H1 (cell line): ENCODE data around the gene SLC35D3. TPM values are rescaled to one million over a fixed set of nuclear protein-coding genes. Genes with fewer than 3 reads are reported as not detected.

Experiments
- CTCF ChIA-PET: fragments of 300-600 bp; sonication (Branson Sonifier 250); formaldehyde crosslinking; loops from one replicate; lab custom pipeline; 2021; ENCODE audit not compliant: partially characterized antibody; lab: Charles Lee
- POLR2A ChIA-PET: fragments of 300-600 bp; sonication (Branson Sonifier 250); formaldehyde crosslinking; loops from one replicate; lab custom pipeline; 2021; ENCODE audit warnings: inconsistent platforms; ENCODE audit not compliant: partially characterized antibody; lab: Charles Lee
- DNase-seq, 2 experiments: peaks; one replicate each; pipeline versions ENCODE4 v3.0.0 to v3.0.0-alpha.2; 2010 to 2022; ENCODE audit warnings: low spot score in 2 of 2, low read depth in 1 of 2, mixed read lengths in 1 of 2
- FAIRE-seq: peaks from 2 replicates; lab custom pipeline; 2011; peaks lifted over from hg19 to GRCh38; lab: Jason Lieb, UNC
- H2AFZ ChIP-seq: 2 replicates; pipeline ENCODE4 v1.8.1; 2012; ENCODE audit warnings: low read length, inconsistent platforms
- H2AK5ac ChIP-seq: 2 replicates; pipeline ENCODE4 v1.6.1; 2013; ENCODE audit warnings: low read depth, low read length
- H2BK120ac ChIP-seq: replicated peaks from 2 replicates; pipeline ENCODE3; 2013; ENCODE audit warnings: low read depth, low read length, inconsistent platforms
- H2BK12ac ChIP-seq: 2 replicates; pipeline ENCODE4 v1.6.1; 2013; ENCODE audit warnings: low read depth, low read length
- H2BK15ac ChIP-seq: 2 replicates; pipeline ENCODE4 v1.6.1; 2013; ENCODE audit warnings: low read length
- H2BK20ac ChIP-seq: 2 replicates; pipeline ENCODE4 v1.6.1; 2013; ENCODE audit warnings: low read length
- H2BK5ac ChIP-seq: 2 replicates; pipeline ENCODE4 v1.6.1; 2013; ENCODE audit warnings: low read depth, low read length
- H3K14ac ChIP-seq: 2 replicates; pipeline ENCODE4 v1.6.1; 2013; ENCODE audit warnings: inconsistent platforms; ENCODE audit not compliant: insufficient read length
- H3K18ac ChIP-seq: 2 replicates; pipeline ENCODE4 v1.6.1; 2013; ENCODE audit warnings: low read length; ENCODE audit errors: extremely low read depth
- H3K23ac ChIP-seq: 2 replicates; pipeline ENCODE4 v1.6.1; 2013; ENCODE audit warnings: inconsistent platforms; ENCODE audit not compliant: insufficient read length
- H3K23me2 ChIP-seq: 2 replicates; pipeline ENCODE4 v1.6.1; 2013; ENCODE audit warnings: low read depth, low read length
- H3K27ac ChIP-seq: 2 replicates; pipeline ENCODE4 v1.6.1; 2011; ENCODE audit warnings: low read depth, low read length, inconsistent platforms
- H3K27me3 ChIP-seq, 4 experiments: replicated peaks in 1 of 4; 1 replicate in 1 of 4; 2 replicates in 3 of 4; pipeline versions ENCODE4 v1.6.1 to v1.8.1; 2011 to 2013; ENCODE audit warnings: low read length in 3 of 4, mild to moderate bottlenecking in 3 of 4, inconsistent platforms in 2 of 4, mixed read lengths in 2 of 4, moderate library complexity in 1 of 4; ENCODE audit not compliant: control insufficient read depth in 3 of 4, insufficient read depth in 3 of 4; ENCODE audit errors: extremely low read depth in 1 of 4
- H3K36me3 ChIP-seq, 4 experiments: 2 replicates each; pipeline versions ENCODE4 v1.6.1 to v1.8.1; 2011 to 2013; ENCODE audit warnings: mild to moderate bottlenecking in 4 of 4, low read length in 3 of 4, moderate library complexity in 2 of 4, control low read depth in 1 of 4, inconsistent platforms in 1 of 4; ENCODE audit not compliant: insufficient read depth in 4 of 4, control insufficient read depth in 2 of 4
- H3K4ac ChIP-seq: replicated peaks from 2 replicates; pipeline ENCODE3; 2013; ENCODE audit warnings: low read length, low read depth, mixed read lengths, inconsistent platforms; ENCODE audit not compliant: insufficient read length
- H3K4me1 ChIP-seq, 4 experiments: replicated peaks in 1 of 4; 1 replicate in 1 of 4; 2 replicates in 3 of 4; pipeline versions ENCODE4 v1.6.1 to v1.8.1; 2011 to 2013; ENCODE audit warnings: low read length in 3 of 4, inconsistent platforms in 2 of 4, mixed read lengths in 1 of 4; ENCODE audit not compliant: insufficient read depth in 4 of 4, control insufficient read depth in 3 of 4
- H3K4me2 ChIP-seq, 2 experiments: 2 replicates each; pipeline versions ENCODE4 v1.6.1 to v1.8.1; 2011 to 2013; ENCODE audit warnings: low read depth in 2 of 2, low read length in 2 of 2, control low read depth in 1 of 2, inconsistent platforms in 1 of 2, mild to moderate bottlenecking in 1 of 2; ENCODE audit not compliant: insufficient read depth in 1 of 2
- H3K4me3 ChIP-seq, 4 experiments: fragments of 200-600, 300-600 bp in 1 of 4; sonication (generic), shearing (Covaris generic), sonication (Bioruptor Twin) in 1 of 4; 2 replicates each; pipeline versions ENCODE4 v1.5.1 to v1.8.1; 2011 to 2016; ENCODE audit warnings: low read length in 4 of 4, low read depth in 3 of 4, control low read depth in 2 of 4, inconsistent platforms in 2 of 4, mild to moderate bottlenecking in 2 of 4, mixed read lengths in 1 of 4, moderate library complexity in 1 of 4; ENCODE audit not compliant: insufficient read depth in 2 of 4; ENCODE audit errors: extremely low read depth in 1 of 4
- H3K56ac ChIP-seq: replicated peaks from 2 replicates; pipeline ENCODE3; 2013; ENCODE audit warnings: low read depth, mild to moderate bottlenecking, mixed read lengths, low read length, inconsistent platforms; ENCODE audit not compliant: insufficient read length
- H3K79me1 ChIP-seq: 2 replicates; pipeline ENCODE4 v1.6.1; 2013; ENCODE audit warnings: low read depth, low read length, control low read depth
- H3K79me2 ChIP-seq, 2 experiments: 2 replicates each; pipeline versions ENCODE4 v1.6.1 to v1.8.1; 2012 to 2013; ENCODE audit warnings: low read length in 2 of 2, mild to moderate bottlenecking in 2 of 2, inconsistent platforms in 1 of 2; ENCODE audit not compliant: insufficient read depth in 2 of 2, control insufficient read depth in 1 of 2
- H3K9ac ChIP-seq, 4 experiments: replicated peaks in 1 of 4; 1 replicate in 1 of 4; 2 replicates in 3 of 4; pipeline versions ENCODE4 v1.6.1 to v1.8.1; 2011 to 2013; ENCODE audit warnings: low read depth in 3 of 4, low read length in 3 of 4, control low read depth in 2 of 4, mild to moderate bottlenecking in 2 of 4, moderate library complexity in 2 of 4, inconsistent platforms in 1 of 4; ENCODE audit errors: extremely low read depth in 1 of 4
- H3K9me3 ChIP-seq, 2 experiments: 2 replicates each; pipeline versions ENCODE4 v1.6.1 to v1.8.1; 2012 to 2013; ENCODE audit warnings: mild to moderate bottlenecking in 2 of 2, moderate library complexity in 2 of 2, control low read depth in 1 of 2, inconsistent platforms in 1 of 2, low read depth in 1 of 2, low read length in 1 of 2, mixed read lengths in 1 of 2; ENCODE audit not compliant: insufficient read depth in 2 of 2
- H4K20me1 ChIP-seq, 2 experiments: replicated peaks in 1 of 2; 2 replicates each; pipeline versions ENCODE3 to v1.8.1; 2011 to 2013; ENCODE audit warnings: inconsistent platforms in 2 of 2, low read length in 2 of 2, mild to moderate bottlenecking in 1 of 2; ENCODE audit not compliant: insufficient read depth in 2 of 2, control insufficient read depth in 1 of 2
- H4K5ac ChIP-seq: 2 replicates; pipeline ENCODE4 v1.6.1; 2013; ENCODE audit warnings: low read length, low read depth, mixed read lengths, inconsistent platforms; ENCODE audit not compliant: insufficient read length
- H4K8ac ChIP-seq: 2 replicates; pipeline ENCODE4 v1.8.0; 2013; ENCODE audit warnings: mild to moderate bottlenecking, moderate library complexity, low read length, inconsistent platforms; ENCODE audit not compliant: insufficient read depth; ENCODE audit errors: extremely low read depth
- H4K91ac ChIP-seq: replicated peaks from 2 replicates; pipeline ENCODE3; 2013; ENCODE audit warnings: low read length, mixed read lengths, inconsistent platforms; ENCODE audit not compliant: insufficient read length
- BACH1 ChIP-seq: IDR thresholded peaks from 2 replicates; pipeline ENCODE4 v1.6.1; 2012; ENCODE audit warnings: low read length, improper control_type of control experiment
- RNF2 ChIP-seq: fragments of 200-900, 300-1000 bp; sonication (generic); IDR thresholded peaks from 2 replicates; pipeline ENCODE4 v1.7.1; 2016; ENCODE audit warnings: borderline replicate concordance, low read depth, mild to moderate bottlenecking, antibody characterized with exemption, low read length; ENCODE audit not compliant: poor library complexity, severe bottlenecking; ENCODE audit errors: missing control alignments
- WGBS, 2 experiments: shearing (Covaris generic) in 1 of 2; methylation state at CpG; one replicate each; pipeline versions ENCODE4 v1.1.6 to v1.1.7; 2013 to 2015; ENCODE audit warnings: low lambda C conversion rate in 2 of 2, mixed read lengths in 2 of 2, inconsistent platforms in 1 of 2, low coverage in 1 of 2, missing lambda C conversion rate in 1 of 2; ENCODE audit not compliant: insufficient replicate concordance in 2 of 2, insufficient coverage in 1 of 2, insufficient read length in 1 of 2; ENCODE audit errors: extremely low coverage in 1 of 2, missing lambda C conversion rate in 1 of 2; 5-methylcytosine and 5-hydroxymethylcytosine counted together
- polyA plus RNA-seq, 7 experiments: library from polyadenylated mRNA; depleted of rRNA in 3 of 7; stranded (reverse) in 5 of 7; unstranded in 2 of 7; fragments of >200 nt in 5 of 7; fragments of 200-250 nt in 2 of 7; gene quantifications; 1 replicate in 5 of 7; 2 replicates in 1 of 7; 4 replicates in 1 of 7; pipeline versions ENCODE4 v1.2.1 to v1.2.3, GENCODE V29; 2011 to 2013; ENCODE audit warnings: missing spikeins in 2 of 7, mixed read lengths in 2 of 7
- total RNA-seq: library from RNA; stranded (reverse); fragmentation: NEBNext Ultra II Directional; extraction: Animal tissue kit (Norgen Biotek cat#: 25700); gene quantifications from 2 replicates; pipeline ENCODE4 v1.2.1, GENCODE V29; 2021

Gene SLC35D3
- total and polyA plus RNA-seq, 2 of the 8 experiments (the other 6 are each of a cell fraction or from before 2014, with no cell fraction given), result 0.27 to 0.39 TPM

- POLR2A ChIA-PET, result interaction anchor here (1.7 kb wide), 1 partner anchor 128 kb away, joined by 4 read pairs; no protein-coding TSS in a partner anchor
- H3K4me2 ChIP-seq, result no peak overlapping the region
- FAIRE-seq (no peak), DNase-seq (no peak)
- no peak overlapping the region for H3K18ac ChIP-seq
- no peak overlapping the region; the same call in 1 of the 2 replicates for H2AK5ac ChIP-seq
- H3K4me3 ChIP-seq, result no peak overlapping the region
- no peak overlapping the region for H2BK15ac ChIP-seq
- H2BK12ac ChIP-seq, result no peak overlapping the region
- no peaks in the 10 kb centered on the region for H3K9me3 ChIP-seq
- H3K4ac ChIP-seq, result no peak overlapping the region
- TF ChIP-seq RNF2, result no peak
- no peak for TF ChIP-seq BACH1
- TF ChIP-seq, all 59 proteins: peak for 0
- Histone ChIP-seq H3K27ac (no peak overlapping the region), H3K36me3 (no peaks in the 10 kb centered on the region), H2BK20ac (0 out of 2 replicates have a peak overlapping the region, but pooled peaks have one; percentile 76), H4K8ac (no peak overlapping the region), H3K14ac (no peak overlapping the region), H3K79me2 (no peaks in the 10 kb centered on the region), H2BK120ac (no peak overlapping the region), H3K79me1 (no peaks in the 10 kb centered on the region), H2BK5ac (no peak overlapping the region), H2AFZ (no peak overlapping the region), H4K91ac (no peak overlapping the region), H3K9ac (no peak overlapping the region), H3K4me1 (peaks cover 0 to 24% (median 13%) of the 10 kb centered on the region in 4 experiments; a peak in 6 of 7 replicates), H3K23me2 (no peaks in the 10 kb centered on the region), H3K27me3 (no peaks in the 10 kb centered on the region), H3K23ac (no peak overlapping the region), H4K5ac (no peak overlapping the region), H3K56ac (no peak overlapping the region), H4K20me1 (no peaks in the 10 kb centered on the region)
- 94% methylated on average over 3 of the region's 3 CpGs; no CpG with 5 or more reads in 1 of the 2 experiments for WGBS, 2 experiments
- CTCF ChIA-PET, result interaction anchor here (0.8 to 5.1 kb wide), 6 partner anchors 10 to 317 kb away, joined by 3 to 41 read pairs (median 4); partner anchors contain the start of gene SLC35D3
These were observed 38.7 kb downstream of the SLC35D3 start for GRCh38 chr6:136960781-136961180.
